ENCODE data around the gene ZBTB4. TPM values are rescaled to one million over a fixed set of nuclear protein-coding genes. Genes with fewer than 3 reads are reported as not detected.

Gene ZBTB4
- total RNA-seq, 4 donors from 2014 or later: 15.1 to 27.3 (median 24.5) TPM

DNA sequence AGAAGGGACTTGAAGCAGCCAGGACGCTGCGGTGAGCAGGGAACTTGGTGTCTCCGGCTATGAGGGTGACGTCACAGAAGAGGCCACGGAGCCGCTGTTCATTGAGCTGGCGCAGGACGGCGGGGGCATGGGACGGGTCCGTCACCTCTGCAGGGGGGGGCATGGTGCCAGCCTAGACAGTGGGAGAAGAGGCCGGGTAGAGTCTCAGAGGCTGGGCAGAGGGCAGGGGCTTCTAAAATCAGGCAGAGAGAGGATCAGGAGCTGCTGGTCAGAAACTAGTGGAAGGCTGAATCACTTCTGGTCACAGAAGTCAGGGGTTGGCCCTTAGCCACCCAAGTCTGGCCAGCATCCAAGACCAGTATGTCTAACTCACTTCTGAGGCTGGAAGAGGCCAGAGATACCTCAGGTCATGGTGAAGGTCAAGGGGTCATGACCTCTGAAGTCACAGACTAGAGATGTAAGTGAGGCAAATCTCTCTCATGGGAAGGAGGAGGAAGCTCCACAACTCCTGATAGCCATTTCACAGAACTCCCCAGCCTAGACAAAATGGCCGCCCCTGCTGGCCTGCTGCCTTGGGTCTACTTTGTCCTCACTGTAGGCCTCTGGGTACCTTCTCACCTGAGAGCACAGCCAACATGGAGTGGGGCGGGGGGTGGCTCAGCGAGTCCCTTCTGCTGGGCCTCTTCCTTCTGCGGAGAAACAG, 12.6 kb downstream of the ZBTB4 start:
- H3K4me3 ChIP-seq: no peak overlapping the region
- DNase-seq: no peak
- no peaks in the 10 kb centered on the region for H3K27me3 ChIP-seq
- no peak for TF ChIP-seq POLR2A (IDR thresholded peaks at IDR 0.05)
- TF ChIP-seq, protein P1, sequence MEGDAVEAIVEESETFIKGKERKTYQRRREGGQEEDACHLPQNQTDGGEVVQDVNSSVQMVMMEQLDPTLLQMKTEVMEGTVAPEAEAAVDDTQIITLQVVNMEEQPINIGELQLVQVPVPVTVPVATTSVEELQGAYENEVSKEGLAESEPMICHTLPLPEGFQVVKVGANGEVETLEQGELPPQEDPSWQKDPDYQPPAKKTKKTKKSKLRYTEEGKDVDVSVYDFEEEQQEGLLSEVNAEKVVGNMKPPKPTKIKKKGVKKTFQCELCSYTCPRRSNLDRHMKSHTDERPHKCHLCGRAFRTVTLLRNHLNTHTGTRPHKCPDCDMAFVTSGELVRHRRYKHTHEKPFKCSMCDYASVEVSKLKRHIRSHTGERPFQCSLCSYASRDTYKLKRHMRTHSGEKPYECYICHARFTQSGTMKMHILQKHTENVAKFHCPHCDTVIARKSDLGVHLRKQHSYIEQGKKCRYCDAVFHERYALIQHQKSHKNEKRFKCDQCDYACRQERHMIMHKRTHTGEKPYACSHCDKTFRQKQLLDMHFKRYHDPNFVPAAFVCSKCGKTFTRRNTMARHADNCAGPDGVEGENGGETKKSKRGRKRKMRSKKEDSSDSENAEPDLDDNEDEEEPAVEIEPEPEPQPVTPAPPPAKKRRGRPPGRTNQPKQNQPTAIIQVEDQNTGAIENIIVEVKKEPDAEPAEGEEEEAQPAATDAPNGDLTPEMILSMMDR (IDR thresholded peaks at IDR 0.05): no peak
- H3K4me1 ChIP-seq: peaks cover 0 to 21% (median 2%) of the 10 kb centered on the region in 4 donors
- no peaks in the 10 kb centered on the region for H3K9me3 ChIP-seq
- peaks cover 0 to 33% (median 0%) of the 10 kb centered on the region in 3 donors for H3K36me3 ChIP-seq
- H3K27ac ChIP-seq: peak overlapping the region in 3 of 4 donors; percentile 17 to 55 (median 20)

DNA sequence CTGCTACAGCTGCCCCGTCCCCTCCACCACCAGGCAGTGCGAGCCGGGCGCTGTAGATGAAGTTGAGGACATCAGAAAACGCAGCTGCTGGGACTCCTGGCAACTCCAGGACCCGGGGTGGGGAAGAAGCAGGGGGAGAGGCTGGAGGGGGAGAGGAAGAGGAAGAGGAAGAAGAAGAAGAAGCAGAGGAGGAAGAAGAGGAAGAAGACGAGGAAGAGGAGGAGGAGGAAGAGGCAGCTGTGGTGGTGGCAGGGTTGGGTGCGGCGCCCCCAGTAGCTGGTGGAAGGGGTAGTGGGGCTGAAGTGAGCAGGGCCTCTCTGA, 13.2 kb downstream of the ZBTB4 start:
- Histone ChIP-seq H3K4me3 (no peak overlapping the region), H3K4me1 (peaks cover 0 to 18% (median 2%) of the 10 kb centered on the region in 4 donors), H3K27me3 (no peaks in the 10 kb centered on the region), H3K27ac (peak overlapping the region in 2 of 4 donors; percentile 20 to 55), H3K9me3 (no peaks in the 10 kb centered on the region), H3K36me3 (peaks cover 0 to 33% (median 0%) of the 10 kb centered on the region in 3 donors)
- no peak for TF ChIP-seq POLR2A (IDR thresholded peaks at IDR 0.05)
- TF ChIP-seq, protein P1 (IDR thresholded peaks at IDR 0.05): no peak
- no peak for DNase-seq

DNA sequence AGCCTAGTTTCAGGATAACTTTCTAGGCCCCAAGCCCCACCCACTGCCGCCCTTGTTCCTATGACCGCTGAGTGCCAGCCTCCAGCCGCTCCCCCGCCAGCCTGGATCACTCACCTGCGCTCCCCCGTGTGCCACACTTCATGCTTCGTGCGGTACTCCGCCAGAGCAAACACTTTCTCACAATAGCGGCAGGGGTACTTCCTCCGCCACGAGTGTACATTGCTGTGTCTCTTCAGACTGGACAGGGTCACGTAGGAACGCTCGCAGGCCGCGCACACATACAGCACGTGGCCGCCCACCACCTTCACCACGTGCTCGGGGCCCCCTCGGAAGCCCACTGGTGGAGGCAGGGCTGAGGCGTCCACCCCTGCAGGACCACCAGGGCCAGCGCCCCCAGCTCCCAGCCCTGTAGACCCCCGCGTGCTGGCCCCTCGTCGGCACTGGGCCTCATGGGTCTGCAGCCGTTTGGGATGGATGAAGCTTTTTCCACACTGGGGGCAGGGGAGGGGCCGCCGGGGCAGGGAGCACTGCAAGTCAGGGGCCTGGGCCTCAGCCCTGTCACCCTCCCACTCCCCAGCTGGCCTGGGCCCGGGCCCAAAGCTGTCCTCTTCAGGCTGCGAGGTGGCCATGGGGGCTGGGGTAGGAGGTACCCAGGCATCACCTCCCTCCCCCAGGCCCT, 13.7 kb downstream of the ZBTB4 start:
- peak overlapping the region in 1 of 4 donors; percentile 55 for H3K27ac ChIP-seq
- H3K9me3 ChIP-seq: no peaks in the 10 kb centered on the region
- no peak for DNase-seq
- peaks cover 0 to 18% (median 2%) of the 10 kb centered on the region in 4 donors for H3K4me1 ChIP-seq
- no peak overlapping the region for H3K4me3 ChIP-seq
- TF ChIP-seq POLR2A (IDR thresholded peaks at IDR 0.05): no peak
- TF ChIP-seq, protein P1 (IDR thresholded peaks at IDR 0.05): no peak
- no peaks in the 10 kb centered on the region for H3K27me3 ChIP-seq
- H3K36me3 ChIP-seq: peaks cover 0 to 33% (median 0%) of the 10 kb centered on the region in 3 donors

DNA sequence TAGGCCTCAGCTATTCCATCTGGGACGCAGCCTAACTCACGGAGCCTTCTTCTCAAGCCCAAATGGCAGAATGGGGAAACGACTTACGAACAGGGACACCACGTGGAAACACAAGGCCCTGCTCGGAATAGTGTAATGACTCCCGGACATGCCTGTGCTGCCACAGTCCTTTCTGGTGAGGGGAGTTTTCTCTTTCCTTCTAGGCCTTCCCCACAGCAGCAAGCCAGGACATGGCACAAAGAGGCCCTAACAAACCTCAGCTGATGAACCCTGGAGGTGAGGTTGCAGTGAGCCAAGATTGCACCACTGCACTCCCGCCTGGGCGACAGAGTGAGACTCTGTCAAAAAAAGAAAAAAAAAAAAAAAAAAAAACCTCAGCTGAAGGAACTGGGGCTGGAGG, 15.3 kb downstream of the ZBTB4 start:
- no peak for TF ChIP-seq POLR2A (IDR thresholded peaks at IDR 0.05)
- TF ChIP-seq, protein P1 (IDR thresholded peaks at IDR 0.05): no peak
- peaks cover 0 to 10% (median 2%) of the 10 kb centered on the region in 4 donors for H3K4me1 ChIP-seq
- DNase-seq: no peak
- H3K4me3 ChIP-seq: no peak overlapping the region
- H3K9me3 ChIP-seq: no peaks in the 10 kb centered on the region
- H3K36me3 ChIP-seq: peaks cover 0 to 33% (median 0%) of the 10 kb centered on the region in 3 donors
- H3K27me3 ChIP-seq: no peaks in the 10 kb centered on the region
- no peak overlapping the region for H3K27ac ChIP-seq

DNA sequence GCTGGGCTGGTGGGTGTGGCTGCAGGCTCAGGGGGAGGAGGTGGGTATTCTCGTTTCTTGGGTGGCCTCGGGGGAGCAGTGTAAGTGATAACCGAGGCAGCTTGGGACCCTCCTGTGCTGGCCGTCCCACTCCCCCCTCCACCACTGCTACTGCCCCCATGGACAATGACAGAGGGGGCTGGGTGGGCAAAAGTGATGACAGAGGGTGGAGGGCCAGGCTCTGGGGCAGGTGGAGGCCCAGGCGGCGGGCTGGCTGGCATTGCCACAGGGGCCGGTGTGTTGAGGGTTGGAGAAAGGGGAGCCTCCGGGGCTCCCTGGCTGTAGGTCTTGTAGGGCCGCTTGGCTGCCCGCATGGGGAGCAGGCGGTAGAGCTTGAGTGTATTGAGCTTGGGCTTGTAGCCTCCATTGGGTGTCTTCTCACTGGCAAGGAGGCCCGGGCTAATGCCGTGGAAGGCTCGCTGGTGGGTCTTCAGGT, 16.0 kb downstream of the ZBTB4 start:
- Histone ChIP-seq H3K27ac (no peak overlapping the region), H3K4me1 (peaks cover 0 to 10% (median 2%) of the 10 kb centered on the region in 4 donors), H3K4me3 (no peak overlapping the region), H3K9me3 (no peaks in the 10 kb centered on the region), H3K36me3 (peaks cover 0 to 33% (median 0%) of the 10 kb centered on the region in 3 donors), H3K27me3 (no peaks in the 10 kb centered on the region)
- no peak for DNase-seq
- TF ChIP-seq, protein P1 (IDR thresholded peaks at IDR 0.05): no peak
- TF ChIP-seq POLR2A (IDR thresholded peaks at IDR 0.05): no peak
